ENCODE results near the gene HTR4. TPM values are rescaled to one million over a fixed set of nuclear protein-coding genes. Genes with fewer than 3 reads are reported as not detected.

HTR4 gene
- total RNA-seq, 6 experiments from 2014 or later = not detected

- no peak overlapping the region for H3K27ac Mint-ChIP-seq
- H3K27me3 Mint-ChIP-seq (ENCODE audit: insufficient read depth) = no peaks in the 10 kb centered on the region
- H3K9me3 Mint-ChIP-seq = no peaks in the 10 kb centered on the region
- H3K4me1 Mint-ChIP-seq (ENCODE audit: low read depth) = no peaks in the 10 kb centered on the region
- no peak for TF ChIP-seq CTCF (IDR thresholded peaks at IDR 0.05)
- no peaks in the 10 kb centered on the region for H3K36me3 Mint-ChIP-seq (ENCODE audit: low read depth)
- H3K4me3 Mint-ChIP-seq = no peak overlapping the region
- DNase-seq = no peak
Observed at GRCh38 chr5:148569948-148570347, 84.4 kb downstream of the HTR4 start.

- H3K4me3 Mint-ChIP-seq = no peak overlapping the region
- H3K4me1 Mint-ChIP-seq (ENCODE audit: low read depth) = no peaks in the 10 kb centered on the region
- H3K27ac Mint-ChIP-seq = no peak overlapping the region
- no peak for DNase-seq
- TF ChIP-seq CTCF (IDR thresholded peaks at IDR 0.05) = no peak
- H3K9me3 Mint-ChIP-seq = no peaks in the 10 kb centered on the region
- no peaks in the 10 kb centered on the region for H3K36me3 Mint-ChIP-seq (ENCODE audit: low read depth)
- peaks cover 3% of the 10 kb centered on the region; the same call in 1 of the 2 replicates for H3K27me3 Mint-ChIP-seq (ENCODE audit: insufficient read depth)
Observed at GRCh38 chr5:148565148-148565547, 89.2 kb downstream of the HTR4 start.

GRCh38 chr5:148563021-148563420 is 91.3 kb downstream of the HTR4 start:
- Mint-ChIP-seq H3K9me3 (no peaks in the 10 kb centered on the region), H3K36me3 (ENCODE audit: low read depth) (no peaks in the 10 kb centered on the region), H3K4me1 (ENCODE audit: low read depth) (no peaks in the 10 kb centered on the region), H3K27me3 (ENCODE audit: insufficient read depth) (peaks cover 3% of the 10 kb centered on the region), H3K27ac (no peak overlapping the region), H3K4me3 (no peak overlapping the region)
- DNase-seq = no peak
- TF ChIP-seq CTCF (IDR thresholded peaks at IDR 0.05) = no peak

GRCh38 chr5:148561801-148562311 is 92.5 kb downstream of the HTR4 start:
- DNase-seq = no peak
- Mint-ChIP-seq H3K4me3 (no peak overlapping the region), H3K36me3 (ENCODE audit: low read depth) (no peaks in the 10 kb centered on the region), H3K27me3 (ENCODE audit: insufficient read depth) (peaks cover 5% of the 10 kb centered on the region), H3K27ac (no peak overlapping the region), H3K4me1 (ENCODE audit: low read depth) (no peaks in the 10 kb centered on the region), H3K9me3 (no peaks in the 10 kb centered on the region)
- no peak for TF ChIP-seq CTCF (IDR thresholded peaks at IDR 0.05)

GRCh38 chr5:148559461-148559860 is 94.9 kb downstream of the HTR4 start:
- Mint-ChIP-seq H3K4me3 (no peak overlapping the region), H3K27me3 (ENCODE audit: insufficient read depth) (peaks cover 6% of the 10 kb centered on the region), H3K9me3 (no peaks in the 10 kb centered on the region), H3K4me1 (ENCODE audit: low read depth) (no peaks in the 10 kb centered on the region), H3K36me3 (ENCODE audit: low read depth) (no peaks in the 10 kb centered on the region), H3K27ac (no peak overlapping the region)
- no peak for DNase-seq
- no peak for TF ChIP-seq CTCF (IDR thresholded peaks at IDR 0.05)

- Mint-ChIP-seq H3K36me3 (ENCODE audit: low read depth) (no peaks in the 10 kb centered on the region), H3K27ac (no peak overlapping the region), H3K4me3 (no peak overlapping the region), H3K27me3 (ENCODE audit: insufficient read depth) (peaks cover 6% of the 10 kb centered on the region), H3K9me3 (no peaks in the 10 kb centered on the region), H3K4me1 (ENCODE audit: low read depth) (no peaks in the 10 kb centered on the region)
- TF ChIP-seq CTCF (IDR thresholded peaks at IDR 0.05) = no peak
- no peak for DNase-seq
Observed at GRCh38 chr5:148558892-148559291, 95.4 kb downstream of the HTR4 start.
